WTC11 (cell line): Measurements from ENCODE around the gene ST6GALNAC5. TPM values are rescaled to one million over a fixed set of nuclear protein-coding genes. Genes with fewer than 3 reads are reported as not detected.

Source experiments
- ATAC-seq: fragments of 200-7000 bp; cut with Tn5 transposase; 2 replicates; pipeline ENCODE4 v1.10.0; 2021; ENCODE audit warnings: mild to moderate bottlenecking, moderate library complexity
- CTCF ChIA-PET: fragments of 300-600 bp; sonication (Branson Sonifier 250); formaldehyde crosslinking; loops from one replicate; lab custom pipeline; 2021; ENCODE audit warnings: antibody characterized with exemption; lab: Charles Lee
- POLR2A ChIA-PET: fragments of 350-600 bp; sonication (Branson Sonifier 250); formaldehyde crosslinking; loops from one replicate; lab custom pipeline; 2021; ENCODE audit warnings: antibody characterized with exemption; lab: Charles Lee
- DNase-seq: peaks from one replicate; pipeline ENCODE4 v3.0.0; 2021; ENCODE audit warnings: low spot score
- H3K27ac Mint-ChIP-seq: 2 replicates; pipeline ENCODE4 v1.8.0; 2021; ENCODE audit warnings: mixed read lengths
- H3K27me3 Mint-ChIP-seq: 2 replicates; pipeline ENCODE4 v1.8.0; 2021; ENCODE audit warnings: low read depth, mild to moderate bottlenecking, moderate library complexity, mixed read lengths
- H3K36me3 Mint-ChIP-seq: 2 replicates; pipeline ENCODE4 v1.8.0; 2021; ENCODE audit warnings: mixed read lengths
- H3K4me1 Mint-ChIP-seq: 2 replicates; pipeline ENCODE4 v1.8.0; 2022; ENCODE audit warnings: mixed read lengths
- H3K4me3 Mint-ChIP-seq: 2 replicates; pipeline ENCODE4 v1.8.0; 2021; ENCODE audit warnings: mild to moderate bottlenecking, moderate library complexity, mixed read lengths
- H3K9me3 Mint-ChIP-seq: 2 replicates; pipeline ENCODE4 v1.8.0; 2021; ENCODE audit warnings: mixed read lengths
- ATF1 ChIP-seq: sonication (generic); formaldehyde crosslinking; IDR thresholded peaks from 2 replicates; pipeline ENCODE4 v1.8.1; 2023; ENCODE audit warnings: mild to moderate bottlenecking, moderate library complexity, missing genetic modification reagents
- ATF2 ChIP-seq: sonication (generic); formaldehyde crosslinking; IDR thresholded peaks from 2 replicates; pipeline ENCODE4 v1.8.1; 2022; ENCODE audit warnings: low read depth, missing genetic modification reagents, borderline replicate concordance
- CREB1 ChIP-seq: sonication (generic); formaldehyde crosslinking; IDR thresholded peaks from 2 replicates; pipeline ENCODE4 v1.8.0; 2023; ENCODE audit warnings: mild to moderate bottlenecking, missing genetic modification reagents
- CREM ChIP-seq: sonication (generic); formaldehyde crosslinking; IDR thresholded peaks from 2 replicates; pipeline ENCODE4 v1.8.1; 2022; ENCODE audit warnings: mild to moderate bottlenecking, missing genetic modification reagents, moderate library complexity
- CTCF ChIP-seq: fragments of 200-600 bp; IDR thresholded peaks from 2 replicates; pipeline ENCODE4 v1.8.0; 2022; ENCODE audit warnings: antibody characterized with exemption
- E2F1 ChIP-seq: sonication (generic); formaldehyde crosslinking; IDR thresholded peaks from 2 replicates; pipeline ENCODE4 v1.8.0; 2022; ENCODE audit warnings: mild to moderate bottlenecking, missing genetic modification reagents
- E2F5 ChIP-seq: sonication (generic); formaldehyde crosslinking; IDR thresholded peaks from 2 replicates; pipeline ENCODE4 v1.8.1; 2022; ENCODE audit warnings: mild to moderate bottlenecking, moderate library complexity, missing genetic modification reagents
- ELF4 ChIP-seq: sonication (generic); formaldehyde crosslinking; IDR thresholded peaks from 2 replicates; pipeline ENCODE4 v1.8.1; 2022; ENCODE audit warnings: low read depth, mild to moderate bottlenecking, moderate library complexity, missing genetic modification reagents
- ETV6 ChIP-seq: sonication (generic); formaldehyde crosslinking; IDR thresholded peaks from 2 replicates; pipeline ENCODE4 v1.8.1; 2022; ENCODE audit warnings: mild to moderate bottlenecking, missing genetic modification reagents
- MLX ChIP-seq: sonication (generic); formaldehyde crosslinking; IDR thresholded peaks from 2 replicates; pipeline ENCODE4 v1.8.1; 2023; ENCODE audit warnings: mild to moderate bottlenecking, missing genetic modification reagents, moderate library complexity
- MYBL2 ChIP-seq: sonication (generic); formaldehyde crosslinking; IDR thresholded peaks from 2 replicates; pipeline ENCODE4 v1.8.1; 2023; ENCODE audit warnings: mild to moderate bottlenecking, moderate library complexity, missing genetic modification reagents
- NFE2L1 ChIP-seq: sonication (generic); formaldehyde crosslinking; IDR thresholded peaks from 2 replicates; pipeline ENCODE4 v1.8.1; 2023; ENCODE audit warnings: missing genetic modification reagents
- PRRX2 ChIP-seq: fragments of 250-450 bp; sonication (Bioruptor Pico); IDR thresholded peaks from 2 replicates; pipeline ENCODE4 v1.8.0; 2021; ENCODE audit warnings: mild to moderate bottlenecking
- TCF7 ChIP-seq: sonication (generic); formaldehyde crosslinking; IDR thresholded peaks from 2 replicates; pipeline ENCODE4 v1.8.0; 2022; ENCODE audit warnings: mild to moderate bottlenecking, low read depth, missing genetic modification reagents, moderate library complexity
- ZNF281 ChIP-seq: sonication (generic); formaldehyde crosslinking; IDR thresholded peaks from 2 replicates; pipeline ENCODE4 v1.8.0; 2023; ENCODE audit warnings: mild to moderate bottlenecking, missing genetic modification reagents
- ZNF416 ChIP-seq: fragments of 250-450 bp; sonication (Bioruptor Pico); IDR thresholded peaks from 2 replicates; pipeline ENCODE4 v1.9.0; 2021; ENCODE audit warnings: mild to moderate bottlenecking, inconsistent platforms
- total RNA-seq: library from RNA; stranded (reverse); gene quantifications from 3 replicates; pipeline ENCODE4 v1.2.3, GENCODE V29; 2021

Gene ST6GALNAC5
- total RNA-seq, 1 experiment from 2014 or later: 9.6 TPM

GRCh38 chr1:76881762-76882161, 14.5 kb downstream of the ST6GALNAC5 start:
- H3K27me3 Mint-ChIP-seq: no peaks in the 10 kb centered on the region
- 0 out of 2 replicates have a peak, but pooled peaks cover under 1% of the 10 kb centered on the region for H3K9me3 Mint-ChIP-seq
- H3K4me1 Mint-ChIP-seq: no peaks in the 10 kb centered on the region
- no peak for ATAC-seq
- no peak overlapping the region for H3K4me3 Mint-ChIP-seq
- no peak for DNase-seq
- ChIA-PET POLR2A (no interaction called here), CTCF (interaction anchor here (1.1 kb wide), 1 partner anchor 13 kb away, joined by 3 read pairs; no protein-coding TSS in a partner anchor)
- H3K36me3 Mint-ChIP-seq: 0 out of 2 replicates have a peak, but pooled peaks cover under 1% of the 10 kb centered on the region
- TF ChIP-seq TCF7 (CRISPR knock-in tag) (no peak), CREB1 (CRISPR knock-in tag) (no peak)
- H3K27ac Mint-ChIP-seq: no peak overlapping the region

GRCh38 chr1:76891931-76892622, 24.8 kb downstream of the ST6GALNAC5 start:
- Mint-ChIP-seq H3K27me3 (no peaks in the 10 kb centered on the region), H3K27ac (no peak overlapping the region), H3K36me3 (0 out of 2 replicates have a peak, but pooled peaks cover 3% of the 10 kb centered on the region), H3K4me1 (0 out of 2 replicates have a peak, but pooled peaks cover 4% of the 10 kb centered on the region), H3K4me3 (no peak overlapping the region), H3K9me3 (peaks cover 7% of the 10 kb centered on the region)
- ChIA-PET POLR2A (no interaction called here), CTCF (no interaction called here)
- no peak for ATAC-seq
- TF ChIP-seq ATF2 (CRISPR knock-in tag): no peak
- no peak for DNase-seq

- ChIA-PET POLR2A (no interaction called here), CTCF (no interaction called here)
- Mint-ChIP-seq H3K9me3 (peaks cover 7% of the 10 kb centered on the region), H3K4me1 (0 out of 2 replicates have a peak, but pooled peaks cover 4% of the 10 kb centered on the region), H3K27me3 (no peaks in the 10 kb centered on the region), H3K4me3 (no peak overlapping the region), H3K36me3 (0 out of 2 replicates have a peak, but pooled peaks cover 3% of the 10 kb centered on the region), H3K27ac (no peak overlapping the region)
- TF ChIP-seq E2F5 (CRISPR knock-in tag) (no peak), NFE2L1 (CRISPR knock-in tag) (no peak), MYBL2 (no peak), ATF1 (CRISPR knock-in tag) (no peak), E2F1 (CRISPR knock-in tag) (no peak), CREB1 (CRISPR knock-in tag) (no peak), MLX (no peak), ETV6 (CRISPR knock-in tag) (no peak), PRRX2 (no peak), ELF4 (no peak), ZNF416 (no peak)
- ATAC-seq (no peak), DNase-seq (no peak)
Measured at GRCh38 chr1:76892675-76893074, 25.4 kb downstream of the ST6GALNAC5 start.

GRCh38 chr1:76901158-76901767, 34.0 kb downstream of the ST6GALNAC5 start:
- Mint-ChIP-seq H3K36me3 (no peaks in the 10 kb centered on the region; the same call in none of the 2 replicates), H3K4me3 (no peak overlapping the region), H3K9me3 (peaks cover 21% of the 10 kb centered on the region; the same call in 1 of the 2 replicates), H3K4me1 (peaks cover 8% of the 10 kb centered on the region; the same call in 1 of the 2 replicates), H3K27me3 (no peaks in the 10 kb centered on the region; the same call in 1 of the 2 replicates), H3K27ac (no peak overlapping the region)
- DNase-seq: peak; percentile 51
- TF ChIP-seq CTCF: peak; percentile 54; the same call in 1 of the 2 replicates
- TF ChIP-seq ZNF281 (CRISPR knock-in tag): no peak
- no peak for TF ChIP-seq CREM (CRISPR knock-in tag)
- CTCF ChIA-PET: no interaction called here
- POLR2A ChIA-PET: no interaction called here
- ATAC-seq: peak; percentile 97
